Dermis blood vessel endothelial cell (primary cell): ENCODE data around the gene SAA2. TPM values are rescaled to one million over a fixed set of nuclear protein-coding genes. Genes with fewer than 3 reads are reported as not detected.

Experiments
- total RNA-seq: library from RNA; depleted of rRNA; stranded (reverse); fragments of >200 nt; gene quantifications from 2 replicates; pipeline ENCODE4 v1.2.3, GENCODE V29; 2014

SAA2 gene
- total RNA-seq, 1 donor from 2014 or later, result 2.0 TPM

Other genes with a start within 250 kb of the SAA2 start
- gene SERGEF, start 235.6 kb downstream of the SAA2 start, total RNA-seq, result 17.0 and 18.4 TPM in 2 replicates
- gene TPH1, start 202.4 kb downstream of the SAA2 start, total RNA-seq, result under 0.01 TPM in 1 of 2 replicates, not detected in the other
- gene SAAL1, start 142.6 kb downstream of the SAA2 start, total RNA-seq, result 18.0 and 24.7 TPM in 2 replicates
- not detected in 2 replicates for gene MRGPRX3, start 116.1 kb downstream of the SAA2 start, total RNA-seq
- 0.19 and 0.51 TPM in 2 replicates for gene MRGPRX4, start 75.8 kb downstream of the SAA2 start, total RNA-seq
- not detected in 2 replicates for gene SAA4, start 11.9 kb downstream of the SAA2 start, total RNA-seq
- 0.98 and 3.1 TPM in 2 replicates for gene SAA1, start 17.6 kb upstream of the SAA2 start, total RNA-seq
- gene HPS5, start 73.5 kb upstream of the SAA2 start, total RNA-seq, result 26.0 and 38.8 TPM in 2 replicates
- gene GTF2H1, start 73.9 kb upstream of the SAA2 start, total RNA-seq, result 66.9 and 77.4 TPM in 2 replicates
- gene LDHA, start 145.9 kb upstream of the SAA2 start, total RNA-seq, result 281 and 549 TPM in 2 replicates
- 0.34 TPM in 1 of 2 replicates, not detected in the other for gene LDHC, start 163.7 kb upstream of the SAA2 start, total RNA-seq
- gene LDHAL6A, start 207.2 kb upstream of the SAA2 start, total RNA-seq, result not detected in 2 replicates